Spleen (tissue), 7 donors: ENCODE results near the gene VANGL1.

Source experiments
- POLR2A ChIP-seq, 3 donors: fragments of 450-650 bp; IDR thresholded peaks; one replicate each; pipeline ENCODE4 v1.5.1; 2017; ENCODE audit warnings: antibody characterized with exemption in 3 of 3, mild to moderate bottlenecking in 1 of 3
- POLR2AphosphoS5 ChIP-seq, 3 donors: sonication (generic); formaldehyde crosslinking; IDR thresholded peaks; one replicate each; pipeline ENCODE4 v1.5.1; 2017; ENCODE audit warnings: antibody characterized with exemption in 3 of 3
- TF ChIP-seq, protein P1 (sequence below), 11 experiments: fragments of 200-600 bp in 7 of 11; fragments of 450-650 bp in 4 of 11; sonication (generic) in 4 of 11; IDR thresholded peaks in 8 of 11; conservative IDR thresholded peaks in 3 of 11; 1 replicate in 7 of 11; 2 replicates in 4 of 11; pipeline versions ENCODE4 v1.4.0 to v1.8.0; 2016 to 2021; ENCODE audit warnings: antibody characterized with exemption in 11 of 11, inconsistent platforms in 4 of 11, mild to moderate bottlenecking in 1 of 11
- donor health status: DM: no; HTN: no; CAD: no; lungs with moderate emphysema.
- donor health status: DM: no; HTN: no; CAD: no.
- donor health status: DM: no; HTN: no; CAD: no.

DNA sequence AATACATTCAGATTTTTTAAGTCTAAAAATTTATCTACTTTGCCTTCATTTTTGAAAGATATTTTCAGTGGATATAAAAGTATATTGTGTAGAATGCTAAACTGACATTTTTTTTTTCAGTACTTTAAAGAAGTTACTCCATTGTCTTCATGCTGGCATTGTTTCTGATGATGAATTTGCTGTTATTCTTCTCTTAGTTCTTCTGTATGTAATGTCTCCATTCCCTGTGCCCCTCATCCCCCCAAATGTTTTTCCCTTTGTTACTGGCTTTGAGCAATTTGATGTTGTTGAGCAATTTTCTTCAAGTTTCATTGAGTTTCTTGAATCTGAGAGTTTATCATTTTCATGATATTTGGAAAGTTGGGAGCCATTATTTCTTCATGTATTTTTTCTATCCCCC is 20.8 kb upstream of the VANGL1 start:
- TF ChIP-seq, protein P1, sequence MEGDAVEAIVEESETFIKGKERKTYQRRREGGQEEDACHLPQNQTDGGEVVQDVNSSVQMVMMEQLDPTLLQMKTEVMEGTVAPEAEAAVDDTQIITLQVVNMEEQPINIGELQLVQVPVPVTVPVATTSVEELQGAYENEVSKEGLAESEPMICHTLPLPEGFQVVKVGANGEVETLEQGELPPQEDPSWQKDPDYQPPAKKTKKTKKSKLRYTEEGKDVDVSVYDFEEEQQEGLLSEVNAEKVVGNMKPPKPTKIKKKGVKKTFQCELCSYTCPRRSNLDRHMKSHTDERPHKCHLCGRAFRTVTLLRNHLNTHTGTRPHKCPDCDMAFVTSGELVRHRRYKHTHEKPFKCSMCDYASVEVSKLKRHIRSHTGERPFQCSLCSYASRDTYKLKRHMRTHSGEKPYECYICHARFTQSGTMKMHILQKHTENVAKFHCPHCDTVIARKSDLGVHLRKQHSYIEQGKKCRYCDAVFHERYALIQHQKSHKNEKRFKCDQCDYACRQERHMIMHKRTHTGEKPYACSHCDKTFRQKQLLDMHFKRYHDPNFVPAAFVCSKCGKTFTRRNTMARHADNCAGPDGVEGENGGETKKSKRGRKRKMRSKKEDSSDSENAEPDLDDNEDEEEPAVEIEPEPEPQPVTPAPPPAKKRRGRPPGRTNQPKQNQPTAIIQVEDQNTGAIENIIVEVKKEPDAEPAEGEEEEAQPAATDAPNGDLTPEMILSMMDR (IDR thresholded peaks at IDR 0.05 in 8 of 11, conservative IDR thresholded peaks at IDR 0.05 in 3 of 11): no peak
- TF ChIP-seq POLR2AphosphoS5 (IDR thresholded peaks at IDR 0.05) (no peak), POLR2A (IDR thresholded peaks at IDR 0.05) (no peak)
